Left lung (tissue), 10 donors: Measurements from ENCODE around the gene TEDC2. TPM values are rescaled to one million over a fixed set of nuclear protein-coding genes. Genes with fewer than 3 reads are reported as not detected.
"Not testable (repeated sequence)": the region's sequence is repeated elsewhere in the genome, so short reads cannot be mapped to it uniquely, and the experiment has no call there.

ENCODE experiments used
- ATAC-seq: fragments of 200-7000 bp; cut with Tn5 transposase; one replicate; pipeline ENCODE4 v1.9.1; 2020; ENCODE audit warnings: moderate library complexity
- DNase-seq, 4 donors: peaks; one replicate each; pipeline ENCODE4 v3.0.0-alpha.2; 2013 to 2020
- H3K27ac ChIP-seq, 2 donors: fragments of 200-600 bp; sonication (generic) in 1 of 2; one replicate each; pipeline versions ENCODE4 v1.5.0 to v1.8.0; 2020 to 2021
- H3K27me3 ChIP-seq, 2 donors: fragments of 200-600 bp; sonication (generic) in 1 of 2; one replicate each; pipeline versions ENCODE4 v1.5.0 to v1.8.0; 2020 to 2021
- H3K36me3 ChIP-seq, 2 donors: fragments of 200-600 bp; sonication (generic) in 1 of 2; one replicate each; pipeline versions ENCODE4 v1.5.0 to v1.8.0; 2020 to 2021
- H3K4me1 ChIP-seq, 2 donors: fragments of 200-600 bp; one replicate each; pipeline ENCODE4 v1.8.0; 2021
- H3K4me3 ChIP-seq, 2 donors: fragments of 200-600 bp; sonication (generic) in 1 of 2; one replicate each; pipeline versions ENCODE4 v1.5.0 to v1.8.0; 2020 to 2021; ENCODE audit warnings: mild to moderate bottlenecking in 1 of 2
- H3K9me3 ChIP-seq, 2 donors: fragments of 200-600 bp; sonication (generic) in 1 of 2; one replicate each; pipeline versions ENCODE4 v1.5.0 to v1.8.0; 2020 to 2021
- intact Hi-C, 2 donors: fragments of 100-400 bp; cut with DNase I; formaldehyde crosslinking; loops; one replicate each; pipeline versions ENCODE4 v1.11.2 to v1.14.2; 2022
- polyA plus RNA-seq, 6 donors: library from polyadenylated mRNA; unstranded; fragments of 120-200 nt; gene quantifications; one replicate each; pipeline ENCODE4 v1.2.1, GENCODE V29; 2013; ENCODE audit not compliant: insufficient read length in 6 of 6
- total RNA-seq, 2 donors: library from RNA; stranded (reverse); fragmentation: NEBNext Ultra II Directional; extraction: Animal tissue kit (Norgen Biotek cat#: 25700); gene quantifications; one replicate each; pipeline ENCODE4 v1.2.1, GENCODE V29; 2021
- TF ChIP-seq, protein P1 (sequence below), 2 donors: fragments of 200-600 bp; sonication (generic) in 1 of 2; IDR thresholded peaks; one replicate each; pipeline versions ENCODE4 v1.5.0 to v1.8.0; 2021; ENCODE audit warnings: antibody characterized with exemption in 2 of 2
- donor health status: DM: no; HTN: yes; CAD: no.
- donor health status: DM: no; HTN: no; CAD: no.

The TEDC2 gene
- total and polyA plus RNA-seq, 8 donors = 4.0 to 10.9 (median 8.3) TPM

DNA sequence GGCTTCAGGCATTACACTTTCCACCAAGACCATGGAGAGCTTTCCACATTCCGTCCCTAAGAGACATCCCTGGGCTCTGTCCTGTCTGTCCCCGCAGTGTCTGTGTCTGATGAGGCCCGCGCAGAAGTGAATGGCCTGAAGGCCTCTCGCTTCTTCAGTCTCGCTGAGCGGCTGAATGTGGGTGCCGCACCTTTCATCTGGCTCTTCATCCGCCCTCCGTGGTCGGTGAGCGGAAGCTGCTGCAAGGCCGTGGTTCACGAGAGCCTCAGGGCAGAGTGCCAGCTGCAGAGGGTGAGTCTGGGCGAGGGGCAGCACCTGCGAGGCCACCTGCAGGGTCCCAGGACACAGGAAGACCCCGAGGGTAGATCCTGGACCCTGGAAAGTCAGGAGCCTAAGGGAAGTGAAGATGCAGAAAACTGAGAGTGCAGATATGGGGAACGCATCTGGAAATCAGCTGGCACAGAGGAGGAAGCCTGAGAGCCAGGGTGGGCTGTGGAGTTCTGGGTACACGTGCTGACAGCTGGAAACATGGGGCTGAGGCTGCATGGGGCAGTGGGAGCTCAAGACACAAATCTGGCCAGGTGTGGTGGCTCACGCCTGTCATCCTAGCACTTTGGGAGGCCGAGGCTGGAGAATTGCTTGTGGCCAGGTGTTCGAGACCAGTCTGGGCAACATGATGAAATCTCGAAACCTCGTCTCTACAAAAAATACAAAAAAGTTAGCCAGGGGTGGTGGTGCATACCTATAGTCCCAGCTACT, 22.7 kb upstream of the TEDC2 start:
- H3K9me3 ChIP-seq = no peaks in the 10 kb centered on the region
- peaks cover 0 to 78% of the 10 kb centered on the region in 2 donors for H3K36me3 ChIP-seq
- no peak for DNase-seq
- intact Hi-C loops = no loop called here
- H3K27ac ChIP-seq = no peak overlapping the region
- H3K4me1 ChIP-seq = no peaks in the 10 kb centered on the region
- TF ChIP-seq, protein P1, sequence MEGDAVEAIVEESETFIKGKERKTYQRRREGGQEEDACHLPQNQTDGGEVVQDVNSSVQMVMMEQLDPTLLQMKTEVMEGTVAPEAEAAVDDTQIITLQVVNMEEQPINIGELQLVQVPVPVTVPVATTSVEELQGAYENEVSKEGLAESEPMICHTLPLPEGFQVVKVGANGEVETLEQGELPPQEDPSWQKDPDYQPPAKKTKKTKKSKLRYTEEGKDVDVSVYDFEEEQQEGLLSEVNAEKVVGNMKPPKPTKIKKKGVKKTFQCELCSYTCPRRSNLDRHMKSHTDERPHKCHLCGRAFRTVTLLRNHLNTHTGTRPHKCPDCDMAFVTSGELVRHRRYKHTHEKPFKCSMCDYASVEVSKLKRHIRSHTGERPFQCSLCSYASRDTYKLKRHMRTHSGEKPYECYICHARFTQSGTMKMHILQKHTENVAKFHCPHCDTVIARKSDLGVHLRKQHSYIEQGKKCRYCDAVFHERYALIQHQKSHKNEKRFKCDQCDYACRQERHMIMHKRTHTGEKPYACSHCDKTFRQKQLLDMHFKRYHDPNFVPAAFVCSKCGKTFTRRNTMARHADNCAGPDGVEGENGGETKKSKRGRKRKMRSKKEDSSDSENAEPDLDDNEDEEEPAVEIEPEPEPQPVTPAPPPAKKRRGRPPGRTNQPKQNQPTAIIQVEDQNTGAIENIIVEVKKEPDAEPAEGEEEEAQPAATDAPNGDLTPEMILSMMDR (IDR thresholded peaks at IDR 0.05) = no peak
- no peaks in the 10 kb centered on the region for H3K27me3 ChIP-seq
- no peak overlapping the region for H3K4me3 ChIP-seq
- ATAC-seq = no peak

DNA sequence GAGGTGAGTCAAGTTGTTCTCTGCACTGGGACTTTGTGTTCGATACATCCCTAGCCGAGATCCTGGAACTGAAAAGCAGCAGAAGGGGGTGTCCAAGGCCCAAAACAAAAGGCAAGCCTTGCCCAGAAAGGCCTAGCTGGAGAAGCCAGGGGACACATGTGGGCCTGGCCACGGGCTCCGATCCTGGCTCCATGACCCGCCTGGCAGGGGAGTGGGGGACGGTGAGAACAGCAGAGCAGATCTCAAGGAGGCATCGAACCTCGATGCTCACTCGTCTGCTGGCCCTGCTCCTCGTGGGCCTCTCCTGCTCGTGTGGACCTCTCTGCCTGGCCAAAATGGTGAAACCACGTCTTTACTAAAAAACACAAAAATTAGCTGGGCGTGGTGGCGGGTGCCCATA, 21.8 kb upstream of the TEDC2 start:
- Histone ChIP-seq H3K9me3 (no peaks in the 10 kb centered on the region), H3K27me3 (no peaks in the 10 kb centered on the region), H3K36me3 (peaks cover 0 to 69% of the 10 kb centered on the region in 2 donors), H3K4me3 (no peak overlapping the region), H3K4me1 (no peaks in the 10 kb centered on the region), H3K27ac (no peak overlapping the region)
- DNase-seq (no peak), ATAC-seq (no peak)
- intact Hi-C loops = no loop called here
- TF ChIP-seq, protein P1 (IDR thresholded peaks at IDR 0.05) = no peak

DNA sequence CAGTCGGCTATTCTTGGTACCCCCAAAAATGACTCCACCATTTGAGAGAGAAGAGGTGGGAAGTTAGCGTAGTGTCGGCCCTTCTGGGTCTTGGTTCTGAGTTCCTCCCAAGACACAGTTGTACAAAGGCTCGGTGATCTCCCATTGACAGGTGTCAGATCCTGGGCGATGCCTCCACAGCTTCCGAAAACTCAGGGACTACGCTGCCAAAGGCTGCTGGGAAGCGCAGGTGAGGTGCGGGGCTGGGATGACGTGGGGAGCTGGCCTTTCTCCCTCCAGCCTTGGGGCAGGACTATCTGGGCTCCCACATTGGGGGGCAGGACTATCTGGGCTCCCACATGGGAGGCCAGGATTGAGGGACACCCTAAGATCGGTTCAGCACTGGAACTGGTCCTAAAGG, 20.3 kb upstream of the TEDC2 start:
- TF ChIP-seq, protein P1 (IDR thresholded peaks at IDR 0.05) = no peak
- DNase-seq (no peak), ATAC-seq (no peak)
- no peaks in the 10 kb centered on the region for H3K27me3 ChIP-seq
- no peaks in the 10 kb centered on the region for H3K4me1 ChIP-seq
- no peak overlapping the region for H3K27ac ChIP-seq
- no peaks in the 10 kb centered on the region for H3K9me3 ChIP-seq
- H3K4me3 ChIP-seq = no peak overlapping the region
- peaks cover 0 to 66% of the 10 kb centered on the region in 2 donors for H3K36me3 ChIP-seq
- intact Hi-C loops = no loop called here

DNA sequence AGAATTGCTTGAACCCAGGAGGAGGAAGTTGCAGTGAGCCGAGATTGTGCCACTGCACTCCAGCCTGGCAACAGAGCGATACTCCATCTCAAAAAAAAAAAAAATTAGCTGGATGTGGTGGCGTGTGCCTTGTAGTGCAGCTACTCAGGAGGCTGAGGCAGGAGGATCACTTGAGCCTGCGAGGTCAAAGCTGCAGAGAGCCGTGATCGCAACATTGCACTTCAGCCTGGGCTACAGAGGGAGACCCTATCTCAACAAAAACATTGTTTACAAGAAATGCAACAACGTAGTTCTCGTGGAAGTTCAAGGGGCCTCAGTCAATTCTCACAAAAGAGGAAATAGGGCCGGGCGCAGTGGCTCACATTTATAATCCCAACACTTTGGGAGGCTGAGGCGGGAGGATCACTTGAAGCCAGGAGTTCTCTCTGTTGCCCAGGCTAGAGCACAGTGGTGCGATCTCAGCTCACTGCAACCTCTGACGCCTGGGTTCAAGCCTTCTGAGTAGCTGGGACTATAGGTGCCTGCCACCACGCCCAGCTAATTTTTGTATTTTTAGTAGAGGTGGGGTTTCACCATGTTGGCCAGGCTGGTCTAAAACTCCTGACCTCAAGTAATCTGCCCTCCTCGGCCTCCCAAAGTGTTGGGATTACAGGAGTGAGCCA, 18.6 kb upstream of the TEDC2 start:
- H3K27me3 ChIP-seq, H3K4me3 ChIP-seq, H3K9me3 ChIP-seq, intact Hi-C loops, DNase-seq, ATAC-seq, H3K27ac ChIP-seq, H3K4me1 ChIP-seq: not testable (repeated sequence)
- peaks cover 0 to 75% of the 10 kb centered on the region in 2 donors for H3K36me3 ChIP-seq

DNA sequence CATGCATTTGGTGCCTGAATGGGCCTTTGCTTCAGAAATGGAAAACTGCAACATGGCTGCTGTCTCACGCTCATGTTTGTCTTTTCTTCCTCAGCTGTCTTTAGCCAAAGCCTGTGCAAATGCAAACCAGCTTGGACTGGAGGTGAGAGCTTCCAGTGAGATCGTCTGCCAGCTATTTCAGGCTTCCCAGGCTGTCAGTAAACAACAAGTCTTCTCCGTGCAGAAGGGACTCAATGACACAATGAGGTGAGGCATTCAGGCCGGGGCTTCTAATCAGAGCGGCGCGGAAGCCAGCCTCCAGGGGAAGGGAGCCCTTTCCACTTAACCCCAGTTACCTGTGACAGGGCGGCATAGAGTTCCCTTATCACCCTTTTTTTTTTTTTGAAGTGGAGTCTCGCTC, 16.4 kb upstream of the TEDC2 start:
- TF ChIP-seq, protein P1 (IDR thresholded peaks at IDR 0.05) = no peak
- Histone ChIP-seq H3K27me3 (no peaks in the 10 kb centered on the region), H3K27ac (no peak overlapping the region), H3K4me3 (no peak overlapping the region), H3K9me3 (no peaks in the 10 kb centered on the region), H3K36me3 (peaks cover 0 to 76% of the 10 kb centered on the region in 2 donors), H3K4me1 (no peaks in the 10 kb centered on the region)
- ATAC-seq (no peak), DNase-seq (peak in 1 of 4 donors; percentile 35)
- intact Hi-C loops = no loop called here
